ENCODE results near the gene TTC12. TPM values are rescaled to one million over a fixed set of nuclear protein-coding genes. Genes with fewer than 3 reads are reported as not detected.

TTC12 gene
- polyA plus RNA-seq, 1 of the 3 experiments (the other 2 are of a cell fraction), result 15.1 TPM

DNA sequence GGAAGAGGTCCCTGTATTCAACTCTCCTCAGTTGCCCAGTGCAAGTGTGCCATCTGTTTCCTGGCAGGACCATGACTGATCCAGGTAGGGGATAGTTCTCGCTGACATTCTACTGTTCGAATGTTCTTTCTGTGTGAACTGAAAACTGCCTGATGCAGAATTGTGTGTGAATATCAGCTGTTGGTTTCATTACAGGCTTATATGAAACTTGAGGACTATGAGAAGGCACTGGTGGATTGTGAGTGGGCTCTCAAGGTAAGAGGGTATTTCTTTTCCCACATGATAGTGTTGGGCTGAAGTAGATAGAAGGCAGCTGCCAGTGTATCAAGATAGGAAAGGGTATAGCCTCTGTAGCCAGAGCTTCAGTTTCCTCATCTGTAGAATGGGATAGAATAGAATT lies 15.3 kb downstream of the TTC12 start:
- no peaks in the 10 kb centered on the region for H3K27me3 ChIP-seq (ENCODE audit: insufficient read depth)
- H3K9ac ChIP-seq, result no peak overlapping the region
- 95% methylated on average over 2 of the region's 2 CpGs for WGBS (ENCODE audit: low lambda C conversion rate)
- H3K36me3 ChIP-seq (replicated peaks in 1 of 2; ENCODE audit: control insufficient read depth in 1 of 2, insufficient read depth in 2 of 2, low read length in 1 of 2), result peaks cover 14 to 55% of the 10 kb centered on the region in 2 experiments
- H3K27ac ChIP-seq (ENCODE audit: low read depth in 2 of 2, low read length in 1 of 2), result no peak overlapping the region
- H3K9me3 ChIP-seq, result no peaks in the 10 kb centered on the region
- H2AFZ ChIP-seq (ENCODE audit: low read depth), result no peak overlapping the region
- no peaks in the 10 kb centered on the region for H3F3A ChIP-seq (replicated peaks; ENCODE audit: insufficient read depth)
- TF ChIP-seq ELF1 (IDR thresholded peaks at IDR 0.05), result no peak
- no peak for TF ChIP-seq YY1 (IDR thresholded peaks at IDR 0.05; ENCODE audit: low read depth)
- TF ChIP-seq, protein P1, sequence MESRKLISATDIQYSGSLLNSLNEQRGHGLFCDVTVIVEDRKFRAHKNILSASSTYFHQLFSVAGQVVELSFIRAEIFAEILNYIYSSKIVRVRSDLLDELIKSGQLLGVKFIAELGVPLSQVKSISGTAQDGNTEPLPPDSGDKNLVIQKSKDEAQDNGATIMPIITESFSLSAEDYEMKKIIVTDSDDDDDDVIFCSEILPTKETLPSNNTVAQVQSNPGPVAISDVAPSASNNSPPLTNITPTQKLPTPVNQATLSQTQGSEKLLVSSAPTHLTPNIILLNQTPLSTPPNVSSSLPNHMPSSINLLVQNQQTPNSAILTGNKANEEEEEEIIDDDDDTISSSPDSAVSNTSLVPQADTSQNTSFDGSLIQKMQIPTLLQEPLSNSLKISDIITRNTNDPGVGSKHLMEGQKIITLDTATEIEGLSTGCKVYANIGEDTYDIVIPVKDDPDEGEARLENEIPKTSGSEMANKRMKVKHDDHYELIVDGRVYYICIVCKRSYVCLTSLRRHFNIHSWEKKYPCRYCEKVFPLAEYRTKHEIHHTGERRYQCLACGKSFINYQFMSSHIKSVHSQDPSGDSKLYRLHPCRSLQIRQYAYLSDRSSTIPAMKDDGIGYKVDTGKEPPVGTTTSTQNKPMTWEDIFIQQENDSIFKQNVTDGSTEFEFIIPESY (IDR thresholded peaks at IDR 0.05; ENCODE audit: borderline replicate concordance, low read depth), result no peak
- TF ChIP-seq FOXJ3 (CRISPR knock-in tag; IDR thresholded peaks at IDR 0.05), result no peak
- no peak for TF ChIP-seq SIN3A (IDR thresholded peaks at IDR 0.05; ENCODE audit: borderline replicate concordance, low read depth, low read length)
- TF ChIP-seq NRF1 (IDR thresholded peaks at IDR 0.05; ENCODE audit: low read depth, low read length), result no peak
- TF ChIP-seq SMC3 (IDR thresholded peaks at IDR 0.05; ENCODE audit: low read depth, low read length), result no peak
- TF ChIP-seq, protein P2, sequence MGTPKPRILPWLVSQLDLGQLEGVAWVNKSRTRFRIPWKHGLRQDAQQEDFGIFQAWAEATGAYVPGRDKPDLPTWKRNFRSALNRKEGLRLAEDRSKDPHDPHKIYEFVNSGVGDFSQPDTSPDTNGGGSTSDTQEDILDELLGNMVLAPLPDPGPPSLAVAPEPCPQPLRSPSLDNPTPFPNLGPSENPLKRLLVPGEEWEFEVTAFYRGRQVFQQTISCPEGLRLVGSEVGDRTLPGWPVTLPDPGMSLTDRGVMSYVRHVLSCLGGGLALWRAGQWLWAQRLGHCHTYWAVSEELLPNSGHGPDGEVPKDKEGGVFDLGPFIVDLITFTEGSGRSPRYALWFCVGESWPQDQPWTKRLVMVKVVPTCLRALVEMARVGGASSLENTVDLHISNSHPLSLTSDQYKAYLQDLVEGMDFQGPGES (IDR thresholded peaks at IDR 0.05; ENCODE audit: low read depth, low read length), result no peak
- no peak for TF ChIP-seq CHD2 (IDR thresholded peaks at IDR 0.05; ENCODE audit: low read length, partially characterized antibody)
- H3K9me2 ChIP-seq, result no peaks in the 10 kb centered on the region
- no peak overlapping the region for H3K4me2 ChIP-seq
- ChIA-PET POLR2A (no interaction called here), CTCF (interaction anchor here (1.3 kb wide), 1 partner anchor 13 kb away, joined by 3 read pairs; no protein-coding TSS in a partner anchor)
- H3K4me1 ChIP-seq (ENCODE audit: control insufficient read depth in 1 of 2, insufficient read depth in 2 of 2, low read depth in 1 of 2, low read length in 1 of 2), result peaks cover 0 to 12% of the 10 kb centered on the region in 2 experiments; a peak in 2 of 4 replicates
- H4K20me1 ChIP-seq (ENCODE audit: insufficient read depth), result no peaks in the 10 kb centered on the region
- no peak for DNase-seq
- H3K4me3 ChIP-seq (ENCODE audit: low read depth in 2 of 2, low read length in 1 of 2), result no peak overlapping the region
- H3K79me2 ChIP-seq (ENCODE audit: insufficient read depth), result no peaks in the 10 kb centered on the region

DNA sequence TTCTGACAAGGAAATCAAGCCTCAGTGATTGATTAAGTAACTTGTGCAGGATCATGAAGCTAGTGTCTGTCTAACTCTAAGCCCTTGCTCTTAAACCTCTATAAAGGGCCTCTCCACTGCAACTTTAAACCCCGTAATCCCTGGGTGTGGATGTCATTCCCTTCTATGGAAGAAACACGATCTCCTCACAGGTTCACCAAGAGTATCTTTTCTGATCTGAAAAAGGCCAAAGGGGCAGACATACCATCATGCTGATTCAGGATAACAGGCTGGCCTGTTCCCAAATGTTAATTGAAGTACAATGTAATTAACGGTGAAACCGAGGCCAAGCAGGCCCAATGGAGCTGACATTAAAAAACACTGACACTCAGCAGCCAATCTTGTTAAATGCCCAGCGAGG lies 17.1 kb downstream of the TTC12 start:
- Histone ChIP-seq H3F3A (replicated peaks; ENCODE audit: insufficient read depth) (no peaks in the 10 kb centered on the region), H3K9me3 (no peaks in the 10 kb centered on the region), H3K4me3 (ENCODE audit: low read depth in 2 of 2, low read length in 1 of 2) (no peak overlapping the region), H3K79me2 (ENCODE audit: insufficient read depth) (no peaks in the 10 kb centered on the region), H3K36me3 (replicated peaks in 1 of 2; ENCODE audit: control insufficient read depth in 1 of 2, insufficient read depth in 2 of 2, low read length in 1 of 2) (peaks cover 17 to 62% of the 10 kb centered on the region in 2 experiments), H3K9me2 (no peaks in the 10 kb centered on the region), H4K20me1 (ENCODE audit: insufficient read depth) (no peaks in the 10 kb centered on the region), H3K27ac (ENCODE audit: low read depth in 2 of 2, low read length in 1 of 2) (no peak overlapping the region; a peak in 1 of 4 replicates), H3K27me3 (ENCODE audit: insufficient read depth) (no peaks in the 10 kb centered on the region), H3K4me2 (no peak overlapping the region), H2AFZ (ENCODE audit: low read depth) (no peak overlapping the region), H3K9ac (no peak overlapping the region), H3K4me1 (ENCODE audit: control insufficient read depth in 1 of 2, insufficient read depth in 2 of 2, low read depth in 1 of 2, low read length in 1 of 2) (peaks cover 0 to 12% of the 10 kb centered on the region in 2 experiments; a peak in 2 of 4 replicates)
- DNase-seq, result peak; percentile 21
- ChIA-PET POLR2A (interaction anchor here (0.7 kb wide), 1 partner anchor 9 kb away, joined by 3 read pairs; no protein-coding TSS in a partner anchor), CTCF (interaction anchor here (1.4 to 2.3 kb wide), 4 partner anchors 25 to 399 kb away, joined by 3 to 10 read pairs (median 4); no protein-coding TSS in a partner anchor)
- WGBS (ENCODE audit: low lambda C conversion rate), result 50% methylated on average over 5 of the region's 5 CpGs
- TF ChIP-seq, protein P3, sequence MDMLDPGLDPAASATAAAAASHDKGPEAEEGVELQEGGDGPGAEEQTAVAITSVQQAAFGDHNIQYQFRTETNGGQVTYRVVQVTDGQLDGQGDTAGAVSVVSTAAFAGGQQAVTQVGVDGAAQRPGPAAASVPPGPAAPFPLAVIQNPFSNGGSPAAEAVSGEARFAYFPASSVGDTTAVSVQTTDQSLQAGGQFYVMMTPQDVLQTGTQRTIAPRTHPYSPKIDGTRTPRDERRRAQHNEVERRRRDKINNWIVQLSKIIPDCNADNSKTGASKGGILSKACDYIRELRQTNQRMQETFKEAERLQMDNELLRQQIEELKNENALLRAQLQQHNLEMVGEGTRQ (IDR thresholded peaks at IDR 0.05; ENCODE audit: borderline replicate concordance, low read depth, low read length), result no peak
- TF ChIP-seq RCOR1 (IDR thresholded peaks at IDR 0.05; ENCODE audit: low read length), result peak; percentile 34; the same call in 1 of the 2 replicates
- TF ChIP-seq NFIC (IDR thresholded peaks at IDR 0.05; ENCODE audit: borderline replicate concordance), result no peak
- TF ChIP-seq MXI1 (IDR thresholded peaks at IDR 0.05; ENCODE audit: low read depth, low read length), result no peak
- TF ChIP-seq GABPA (IDR thresholded peaks at IDR 0.05; ENCODE audit: low read depth), result no peak
- no peak for TF ChIP-seq FOSL2 (IDR thresholded peaks at IDR 0.05; ENCODE audit: borderline replicate concordance, low read depth)
- TF ChIP-seq RFX5 (IDR thresholded peaks at IDR 0.05; ENCODE audit: low read length), result no peak
- TF ChIP-seq, protein P4, sequence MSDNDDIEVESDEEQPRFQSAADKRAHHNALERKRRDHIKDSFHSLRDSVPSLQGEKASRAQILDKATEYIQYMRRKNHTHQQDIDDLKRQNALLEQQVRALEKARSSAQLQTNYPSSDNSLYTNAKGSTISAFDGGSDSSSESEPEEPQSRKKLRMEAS (IDR thresholded peaks at IDR 0.05; ENCODE audit: low read depth), result no peak
- no peak for TF ChIP-seq MEF2A (IDR thresholded peaks at IDR 0.05; ENCODE audit: borderline replicate concordance, low read depth)
- no peak for TF ChIP-seq FOXM1 (IDR thresholded peaks at IDR 0.05; ENCODE audit: low read depth)
- peak; percentile 42; the same call in 1 of the 2 replicates for TF ChIP-seq GATA2 (CRISPR knock-in tag; IDR thresholded peaks at IDR 0.05)
- TF ChIP-seq, protein P5, sequence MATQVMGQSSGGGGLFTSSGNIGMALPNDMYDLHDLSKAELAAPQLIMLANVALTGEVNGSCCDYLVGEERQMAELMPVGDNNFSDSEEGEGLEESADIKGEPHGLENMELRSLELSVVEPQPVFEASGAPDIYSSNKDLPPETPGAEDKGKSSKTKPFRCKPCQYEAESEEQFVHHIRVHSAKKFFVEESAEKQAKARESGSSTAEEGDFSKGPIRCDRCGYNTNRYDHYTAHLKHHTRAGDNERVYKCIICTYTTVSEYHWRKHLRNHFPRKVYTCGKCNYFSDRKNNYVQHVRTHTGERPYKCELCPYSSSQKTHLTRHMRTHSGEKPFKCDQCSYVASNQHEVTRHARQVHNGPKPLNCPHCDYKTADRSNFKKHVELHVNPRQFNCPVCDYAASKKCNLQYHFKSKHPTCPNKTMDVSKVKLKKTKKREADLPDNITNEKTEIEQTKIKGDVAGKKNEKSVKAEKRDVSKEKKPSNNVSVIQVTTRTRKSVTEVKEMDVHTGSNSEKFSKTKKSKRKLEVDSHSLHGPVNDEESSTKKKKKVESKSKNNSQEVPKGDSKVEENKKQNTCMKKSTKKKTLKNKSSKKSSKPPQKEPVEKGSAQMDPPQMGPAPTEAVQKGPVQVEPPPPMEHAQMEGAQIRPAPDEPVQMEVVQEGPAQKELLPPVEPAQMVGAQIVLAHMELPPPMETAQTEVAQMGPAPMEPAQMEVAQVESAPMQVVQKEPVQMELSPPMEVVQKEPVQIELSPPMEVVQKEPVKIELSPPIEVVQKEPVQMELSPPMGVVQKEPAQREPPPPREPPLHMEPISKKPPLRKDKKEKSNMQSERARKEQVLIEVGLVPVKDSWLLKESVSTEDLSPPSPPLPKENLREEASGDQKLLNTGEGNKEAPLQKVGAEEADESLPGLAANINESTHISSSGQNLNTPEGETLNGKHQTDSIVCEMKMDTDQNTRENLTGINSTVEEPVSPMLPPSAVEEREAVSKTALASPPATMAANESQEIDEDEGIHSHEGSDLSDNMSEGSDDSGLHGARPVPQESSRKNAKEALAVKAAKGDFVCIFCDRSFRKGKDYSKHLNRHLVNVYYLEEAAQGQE (IDR thresholded peaks at IDR 0.05; ENCODE audit: low read depth, low read length), result no peak
